Measurements from ENCODE around the gene CEMIP.
A peak's percentile ranks its signal among the peaks of the same experiment; 100 is the strongest.

Gene CEMIP

GRCh38 chr15:80769153-80769828 is 9.9 kb upstream of the CEMIP start:
- Histone ChIP-seq H3K27ac (ENCODE audit: extremely low read depth, low read depth, low read length) (no peak overlapping the region), H3K9me3 (ENCODE audit: control insufficient read depth, insufficient read depth, low read depth, low read length) (no peaks in the 10 kb centered on the region), H3K4me1 (ENCODE audit: control insufficient read depth, insufficient read depth, low read length) (peaks cover 13% of the 10 kb centered on the region), H3K36me3 (ENCODE audit: control insufficient read depth in 2 of 2, insufficient read depth in 1 of 2, low read length in 2 of 2) (no peaks in the 10 kb centered on the region), H3K4me3 (ENCODE audit: low read depth, low read length) (no peak overlapping the region)
- TF ChIP-seq ZNF621 (tag by site-specific recombination; IDR thresholded peaks at IDR 0.05): no peak
- no peak for TF ChIP-seq ZNF585B (tag by site-specific recombination; IDR thresholded peaks at IDR 0.05)
- TF ChIP-seq ZNF202 (tag by site-specific recombination; IDR thresholded peaks at IDR 0.05; ENCODE audit: borderline replicate concordance): no peak
- no peak for TF ChIP-seq ZNF114 (tag by site-specific recombination; IDR thresholded peaks at IDR 0.05)
- TF ChIP-seq ZNF248 (tag by site-specific recombination; IDR thresholded peaks at IDR 0.05): no peak
- TF ChIP-seq FEZF1 (tag by site-specific recombination; IDR thresholded peaks at IDR 0.05): no peak
- no peak for TF ChIP-seq ZNF48 (tag by site-specific recombination; IDR thresholded peaks at IDR 0.05)
- TF ChIP-seq ZNF311 (tag by site-specific recombination; IDR thresholded peaks at IDR 0.05; ENCODE audit: borderline replicate concordance): no peak
- no peak for TF ChIP-seq ZNF600 (tag by site-specific recombination; IDR thresholded peaks at IDR 0.05)
- TF ChIP-seq ZNF280D (tag by site-specific recombination; IDR thresholded peaks at IDR 0.05): no peak
- ChIA-PET CTCF (interaction anchor here (3.0 kb wide), 1 partner anchor 8 kb away, joined by 20 read pairs; no protein-coding TSS in a partner anchor), POLR2A (no interaction called here)

- TF ChIP-seq REPIN1 (tag by site-specific recombination; IDR thresholded peaks at IDR 0.05; ENCODE audit: low read depth) (no peak), ZNF24 (tag by site-specific recombination; IDR thresholded peaks at IDR 0.05) (no peak), ZNF16 (tag by site-specific recombination; IDR thresholded peaks at IDR 0.05; ENCODE audit: low read depth) (no peak), RBAK (tag by site-specific recombination; IDR thresholded peaks at IDR 0.05) (no peak), ZNF558 (tag by site-specific recombination; IDR thresholded peaks at IDR 0.05) (no peak)
- ChIA-PET CTCF (interaction anchor here (0.7 to 0.8 kb wide), 2 partner anchors 10 to 247 kb away, joined by 3 to 4 read pairs; partner anchors contain the start of gene CEMIP), POLR2A (no interaction called here)
- peaks cover 13% of the 10 kb centered on the region for H3K4me1 ChIP-seq (ENCODE audit: control insufficient read depth, insufficient read depth, low read length)
- H3K27ac ChIP-seq (ENCODE audit: extremely low read depth, low read depth, low read length): no peak overlapping the region
- H3K36me3 ChIP-seq (ENCODE audit: control insufficient read depth in 2 of 2, insufficient read depth in 1 of 2, low read length in 2 of 2): no peaks in the 10 kb centered on the region
- no peaks in the 10 kb centered on the region for H3K9me3 ChIP-seq (ENCODE audit: control insufficient read depth, insufficient read depth, low read depth, low read length)
- H3K4me3 ChIP-seq (ENCODE audit: low read depth, low read length): no peak overlapping the region
Observed at GRCh38 chr15:80769829-80770705, 9.1 kb upstream of the CEMIP start.

GRCh38 chr15:80773122-80773551 is 6.0 kb upstream of the CEMIP start:
- no peaks in the 10 kb centered on the region for H3K36me3 ChIP-seq (ENCODE audit: control insufficient read depth in 2 of 2, insufficient read depth in 1 of 2, low read length in 2 of 2)
- H3K27ac ChIP-seq (ENCODE audit: extremely low read depth, low read depth, low read length): no peak overlapping the region
- peaks cover 15% of the 10 kb centered on the region for H3K4me1 ChIP-seq (ENCODE audit: control insufficient read depth, insufficient read depth, low read length)
- CTCF ChIA-PET: interaction anchor here (0.5 to 1.6 kb wide), 9 partner anchors 18 to 1355 kb away, joined by 3 to 8 read pairs (median 3); no protein-coding TSS in a partner anchor
- H3K9me3 ChIP-seq (ENCODE audit: control insufficient read depth, insufficient read depth, low read depth, low read length): no peaks in the 10 kb centered on the region
- POLR2A ChIA-PET: no interaction called here
- no peak overlapping the region for H3K4me3 ChIP-seq (ENCODE audit: low read depth, low read length)
- TF ChIP-seq EGR2 (tag by site-specific recombination; IDR thresholded peaks at IDR 0.05; ENCODE audit: low read depth) (no peak), ZNF701 (tag by site-specific recombination; IDR thresholded peaks at IDR 0.05) (no peak), SETDB1 (IDR thresholded peaks at IDR 0.05; ENCODE audit: insufficient read length, low read length) (no peak), ZNF366 (tag by site-specific recombination; conservative IDR thresholded peaks at IDR 0.05) (peak; percentile 91), ZNF513 (tag by site-specific recombination; IDR thresholded peaks at IDR 0.05) (no peak), ZNF155 (tag by site-specific recombination; IDR thresholded peaks at IDR 0.05) (no peak), ZEB2 (tag by site-specific recombination; IDR thresholded peaks at IDR 0.05) (peak; percentile 94), ZNF514 (tag by site-specific recombination; IDR thresholded peaks at IDR 0.05) (no peak), BCL6B (tag by site-specific recombination; IDR thresholded peaks at IDR 0.05) (no peak), ZNF174 (tag by site-specific recombination; IDR thresholded peaks at IDR 0.05) (no peak), ZNF837 (tag by site-specific recombination; IDR thresholded peaks at IDR 0.05) (no peak)

Data from HEK293 (cell line).